Measurements from ENCODE around the gene TCAF1. TPM values are rescaled to one million over a fixed set of nuclear protein-coding genes. Genes with fewer than 3 reads are reported as not detected.

The TCAF1 gene
- polyA plus RNA-seq, 1 donor (not counting 4 experiments of a cell fraction or from before 2014, with no cell fraction given), result 13.3 TPM

DNA sequence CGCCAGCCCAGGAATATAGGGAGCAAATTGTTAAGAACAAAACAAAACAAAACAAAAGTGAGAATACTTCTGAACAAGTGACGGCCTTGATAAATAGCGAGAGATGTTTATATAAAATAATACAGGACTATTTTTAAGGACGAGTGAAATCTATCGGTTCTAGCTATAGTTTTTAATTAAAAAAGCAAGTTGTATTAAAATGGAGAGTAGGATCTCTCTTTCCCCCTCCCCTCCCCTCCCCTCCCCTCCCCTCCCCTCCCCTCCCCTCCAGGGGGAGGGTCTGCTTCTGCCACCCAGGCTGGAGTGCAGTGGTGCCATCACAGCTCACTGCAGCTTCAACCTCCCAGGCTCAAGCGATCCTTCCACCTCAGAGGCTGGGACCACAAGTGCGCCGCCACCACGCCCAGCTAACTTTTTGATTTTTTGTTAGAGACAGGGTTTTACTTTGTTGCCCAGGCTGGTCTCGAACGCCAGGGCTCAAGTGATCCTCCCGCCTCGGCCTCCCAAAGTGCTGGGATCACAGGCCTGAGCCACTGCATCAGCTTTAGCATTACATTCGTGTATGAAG lies 440 bp upstream of the TCAF1 start:
- H3K36me3 ChIP-seq (ENCODE audit: control insufficient read depth in 2 of 2, extremely low read depth in 1 of 2, insufficient read depth in 2 of 2, low read length in 2 of 2), result no peaks in the 10 kb centered on the region
- H2AFZ ChIP-seq (ENCODE audit: control insufficient read depth, low read length), result peak overlapping the region; percentile 50
- no peaks in the 10 kb centered on the region for H3K27me3 ChIP-seq (ENCODE audit: control insufficient read depth, extremely low read depth, insufficient read depth, low read length)
- no peak overlapping the region for H3K4me3 ChIP-seq (ENCODE audit: control insufficient read depth in 2 of 3, extremely low read depth in 1 of 3, insufficient read depth in 2 of 3, low read depth in 1 of 3, low read length in 3 of 3)
- H3K79me2 ChIP-seq (ENCODE audit: control insufficient read depth, insufficient read depth, low read length), result peaks cover 35% of the 10 kb centered on the region
- no peak for TF ChIP-seq EZH2 (IDR thresholded peaks at IDR 0.05; ENCODE audit: low read length)
- no peak for TF ChIP-seq CTCF (optimal IDR thresholded peaks at IDR 0.05 in 1 of 3, IDR thresholded peaks at IDR 0.05 in 1 of 3, conservative IDR thresholded peaks at IDR 0.05 in 1 of 3; ENCODE audit: extremely low read depth in 1 of 3, insufficient read depth in 2 of 3, low read length in 3 of 3)
- peaks cover 15% of the 10 kb centered on the region for H3K4me1 ChIP-seq (ENCODE audit: control insufficient read depth, extremely low read depth, insufficient read depth, low read length)
- H3K9ac ChIP-seq (ENCODE audit: control insufficient read depth, extremely low read depth, insufficient read depth, low read length), result peak overlapping the region; percentile 86
- peak overlapping the region; percentile 88 for H3K4me2 ChIP-seq (ENCODE audit: control insufficient read depth, extremely low read depth, insufficient read depth, low read depth, low read length)
- H3K9me3 ChIP-seq (ENCODE audit: control insufficient read depth, low read depth, low read length), result no peaks in the 10 kb centered on the region
- H3K27ac ChIP-seq (ENCODE audit: control insufficient read depth, insufficient read depth, low read length), result no peak overlapping the region
- no peaks in the 10 kb centered on the region for H4K20me1 ChIP-seq (ENCODE audit: control insufficient read depth, extremely low read depth, insufficient read depth, low read length)
- dilution Hi-C loops (cut with MboI; ENCODE audit: extremely low pct_ligation_motif_present, low sequenced_read_pairs), result no loop called here
- DNase-seq (ENCODE audit: low read depth, low spot score) (no peak), FAIRE-seq (no peak)
- no peaks in the 10 kb centered on the region for H3K9me1 ChIP-seq (ENCODE audit: control insufficient read depth, extremely low read depth, insufficient read depth, low read length)

GRCh38 chr7:143901332-143901667 lies 676 bp downstream of the TCAF1 start:
- Histone ChIP-seq H3K4me1 (ENCODE audit: control insufficient read depth, extremely low read depth, insufficient read depth, low read length) (peaks cover 15% of the 10 kb centered on the region), H3K9ac (ENCODE audit: control insufficient read depth, extremely low read depth, insufficient read depth, low read length) (peak overlapping the region; percentile 86), H3K79me2 (ENCODE audit: control insufficient read depth, insufficient read depth, low read length) (peaks cover 40% of the 10 kb centered on the region), H3K36me3 (ENCODE audit: control insufficient read depth in 2 of 2, extremely low read depth in 1 of 2, insufficient read depth in 2 of 2, low read length in 2 of 2) (no peaks in the 10 kb centered on the region), H3K9me1 (ENCODE audit: control insufficient read depth, extremely low read depth, insufficient read depth, low read length) (no peaks in the 10 kb centered on the region), H3K9me3 (ENCODE audit: control insufficient read depth, low read depth, low read length) (no peaks in the 10 kb centered on the region), H3K27me3 (ENCODE audit: control insufficient read depth, extremely low read depth, insufficient read depth, low read length) (no peaks in the 10 kb centered on the region), H3K27ac (ENCODE audit: control insufficient read depth, insufficient read depth, low read length) (peak overlapping the region; percentile 85), H4K20me1 (ENCODE audit: control insufficient read depth, extremely low read depth, insufficient read depth, low read length) (no peaks in the 10 kb centered on the region), H3K4me2 (ENCODE audit: control insufficient read depth, extremely low read depth, insufficient read depth, low read depth, low read length) (peak overlapping the region; percentile 88), H2AFZ (ENCODE audit: control insufficient read depth, low read length) (peak overlapping the region; percentile 96), H3K4me3 (ENCODE audit: control insufficient read depth in 2 of 3, extremely low read depth in 1 of 3, insufficient read depth in 2 of 3, low read depth in 1 of 3, low read length in 3 of 3) (peak overlapping the region; percentile 67 to 96 (median 83))
- dilution Hi-C loops (cut with MboI; ENCODE audit: extremely low pct_ligation_motif_present, low sequenced_read_pairs), result no loop called here
- FAIRE-seq, result no peak
- TF ChIP-seq EZH2 (IDR thresholded peaks at IDR 0.05; ENCODE audit: low read length), result no peak
- TF ChIP-seq CTCF (optimal IDR thresholded peaks at IDR 0.05 in 1 of 3, IDR thresholded peaks at IDR 0.05 in 1 of 3, conservative IDR thresholded peaks at IDR 0.05 in 1 of 3; ENCODE audit: extremely low read depth in 1 of 3, insufficient read depth in 2 of 3, low read length in 3 of 3), result no peak
- DNase-seq (ENCODE audit: low read depth, low spot score), result no peak

All from keratinocyte (primary cell).